T-helper 2 cell treated with Interferon-gamma antibody and Interleukin-4, amounts not matched to agents 5 μg/mL and 100 μg/mL, for 36 hours (primary cell): ENCODE results near the gene ZFYVE16.
"Not testable (repeated sequence)": the region's sequence is repeated elsewhere in the genome, so short reads cannot be mapped to it uniquely, and the experiment has no call there.

Experiments
- DNase-seq: peaks from one replicate; pipeline ENCODE4 v3.0.0; 2021; ENCODE audit warnings: low spot score
- H3K27ac Mint-ChIP-seq: one replicate; pipeline ENCODE4 v1.8.0; 2021; ENCODE audit warnings: mild to moderate bottlenecking, mixed read lengths
- H3K27me3 Mint-ChIP-seq: one replicate; pipeline ENCODE4 v1.8.0; 2021; ENCODE audit warnings: low read depth, mixed read lengths
- H3K36me3 Mint-ChIP-seq: one replicate; pipeline ENCODE4 v1.8.0; 2021; ENCODE audit warnings: low read depth, mixed read lengths
- H3K4me1 Mint-ChIP-seq: one replicate; pipeline ENCODE4 v1.8.0; 2021; ENCODE audit warnings: low read depth, mixed read lengths
- H3K4me3 Mint-ChIP-seq: one replicate; pipeline ENCODE4 v1.8.0; 2022; ENCODE audit warnings: mild to moderate bottlenecking, moderate library complexity, mixed read lengths
- H3K9me3 Mint-ChIP-seq: one replicate; pipeline ENCODE4 v1.8.0; 2021; ENCODE audit warnings: mixed read lengths

ZFYVE16 gene

DNA sequence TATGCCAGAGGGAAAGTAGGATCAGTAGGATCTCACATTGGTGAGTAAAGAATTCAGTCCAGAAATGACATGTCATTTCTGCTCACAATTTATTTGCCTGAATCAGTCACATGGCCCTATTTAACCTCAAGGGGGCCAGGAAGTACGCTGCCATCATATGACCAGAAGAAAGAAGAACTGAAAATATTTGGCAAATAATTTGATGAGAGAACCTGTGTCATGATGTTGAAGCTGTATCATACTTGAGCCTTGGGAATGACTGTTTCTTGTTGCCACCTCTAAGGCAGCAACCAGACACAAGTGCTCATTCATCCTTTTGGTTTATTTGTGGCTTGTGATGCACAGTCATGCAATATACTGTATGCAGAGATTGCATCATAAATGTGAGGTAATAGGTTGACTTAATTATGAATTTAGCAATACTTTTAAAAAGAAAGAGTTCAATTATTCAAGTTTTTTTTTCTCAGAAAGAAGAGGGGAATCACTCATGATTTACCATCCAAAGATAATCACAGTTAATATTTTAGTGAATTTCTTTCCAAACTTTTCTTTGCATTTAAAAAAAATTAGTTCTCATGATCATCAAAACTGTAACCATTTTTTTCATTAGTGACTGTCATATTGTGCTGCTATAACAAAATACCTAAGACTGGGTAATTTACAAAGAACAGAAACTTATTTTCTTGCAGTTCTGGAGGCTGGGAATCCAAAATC lies 8.2 kb upstream of the ZFYVE16 start:
- H3K9me3 Mint-ChIP-seq: no peaks in the 10 kb centered on the region
- DNase-seq: no peak
- no peak overlapping the region for H3K27ac Mint-ChIP-seq
- no peaks in the 10 kb centered on the region for H3K36me3 Mint-ChIP-seq
- peaks cover 5% of the 10 kb centered on the region for H3K4me1 Mint-ChIP-seq
- no peak overlapping the region for H3K4me3 Mint-ChIP-seq
- H3K27me3 Mint-ChIP-seq: peaks cover 5% of the 10 kb centered on the region

DNA sequence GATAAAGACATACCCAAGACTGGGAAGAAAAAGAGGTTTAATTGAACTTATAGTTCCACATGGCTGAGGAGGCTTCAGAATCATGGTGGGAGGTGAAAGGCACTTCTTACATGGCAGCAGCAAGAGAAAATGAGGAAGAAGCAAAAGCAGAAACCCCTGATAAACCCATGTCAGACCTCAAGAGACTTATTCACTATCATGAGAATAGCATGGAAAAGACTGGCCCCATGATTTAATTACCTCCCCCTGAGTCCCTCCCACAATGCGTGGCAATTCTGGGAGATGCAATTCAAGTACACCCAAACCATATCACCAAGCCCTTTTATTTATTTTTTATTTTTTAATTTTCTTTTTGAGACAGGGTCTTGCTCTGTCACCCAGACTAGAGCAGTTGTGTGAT lies 7.5 kb upstream of the ZFYVE16 start:
- H3K36me3 Mint-ChIP-seq, H3K9me3 Mint-ChIP-seq, H3K4me3 Mint-ChIP-seq, H3K27me3 Mint-ChIP-seq, DNase-seq, H3K27ac Mint-ChIP-seq, H3K4me1 Mint-ChIP-seq: not testable (repeated sequence)

DNA sequence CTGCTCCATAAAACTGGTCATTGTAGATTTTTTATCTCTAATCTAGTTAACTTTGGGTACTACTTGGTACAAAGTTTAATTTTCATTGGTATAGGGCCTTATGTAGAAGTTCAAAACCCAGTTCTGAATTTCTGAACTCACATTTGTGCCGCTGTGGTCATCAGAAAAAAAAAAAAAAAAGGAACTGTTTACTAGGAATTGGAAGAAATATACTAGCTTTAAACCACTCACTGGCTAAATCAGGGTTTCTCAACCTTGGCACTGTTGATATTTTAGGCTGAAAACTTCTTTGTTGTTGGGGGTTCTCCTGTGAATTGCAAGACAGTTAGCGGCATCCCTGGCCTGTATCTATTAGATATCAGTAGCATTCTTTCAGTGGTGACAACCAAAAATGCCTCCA lies 4.1 kb upstream of the ZFYVE16 start:
- Mint-ChIP-seq H3K4me3 (no peak overlapping the region), H3K27ac (no peak overlapping the region), H3K4me1 (peaks cover 14% of the 10 kb centered on the region), H3K36me3 (no peaks in the 10 kb centered on the region), H3K27me3 (no peaks in the 10 kb centered on the region), H3K9me3 (no peaks in the 10 kb centered on the region)
- DNase-seq: no peak

DNA sequence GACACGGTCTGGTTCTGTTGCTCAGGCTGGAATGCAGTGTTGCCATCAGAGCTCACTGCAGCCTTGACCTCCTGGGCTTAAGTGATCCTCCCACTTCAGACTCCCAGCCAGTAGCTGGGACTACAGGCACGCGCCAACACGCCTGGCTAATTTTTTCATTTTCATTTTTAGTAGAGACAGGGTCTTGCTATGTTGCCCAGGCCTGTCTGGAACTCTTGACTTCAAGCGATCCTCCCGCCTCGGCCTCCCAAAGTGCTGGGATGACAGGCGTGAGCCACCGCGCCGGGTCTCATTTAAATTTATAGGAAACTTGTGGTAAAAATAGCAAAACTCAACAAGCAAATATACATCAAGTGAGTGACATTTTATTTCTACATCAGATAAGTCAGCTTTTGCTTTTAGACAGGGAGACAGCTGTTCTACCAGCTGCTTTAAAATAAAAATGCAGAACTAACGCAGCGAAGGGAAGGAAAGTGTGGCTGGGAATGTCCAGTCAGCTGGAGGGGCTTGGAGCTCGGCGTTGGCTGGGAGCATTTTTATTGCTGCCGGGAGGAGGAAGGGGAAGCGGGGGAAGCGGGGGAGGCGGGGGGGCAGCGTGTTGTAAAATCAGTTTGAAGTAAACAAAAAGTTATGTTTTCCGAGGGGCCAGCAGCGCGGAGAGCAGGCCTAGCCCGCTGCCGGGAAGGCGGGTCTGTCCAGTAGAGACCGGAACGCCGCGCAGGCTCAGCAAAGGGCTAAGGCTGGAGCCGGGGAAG lies 707 bp upstream of the ZFYVE16 start:
- Mint-ChIP-seq H3K36me3 (peaks cover 8% of the 10 kb centered on the region), H3K4me1 (peaks cover 19% of the 10 kb centered on the region), H3K4me3 (peak overlapping the region; percentile 99), H3K9me3 (no peaks in the 10 kb centered on the region), H3K27me3 (peaks cover 4% of the 10 kb centered on the region), H3K27ac (peak overlapping the region; percentile 100)
- DNase-seq: no peak

DNA sequence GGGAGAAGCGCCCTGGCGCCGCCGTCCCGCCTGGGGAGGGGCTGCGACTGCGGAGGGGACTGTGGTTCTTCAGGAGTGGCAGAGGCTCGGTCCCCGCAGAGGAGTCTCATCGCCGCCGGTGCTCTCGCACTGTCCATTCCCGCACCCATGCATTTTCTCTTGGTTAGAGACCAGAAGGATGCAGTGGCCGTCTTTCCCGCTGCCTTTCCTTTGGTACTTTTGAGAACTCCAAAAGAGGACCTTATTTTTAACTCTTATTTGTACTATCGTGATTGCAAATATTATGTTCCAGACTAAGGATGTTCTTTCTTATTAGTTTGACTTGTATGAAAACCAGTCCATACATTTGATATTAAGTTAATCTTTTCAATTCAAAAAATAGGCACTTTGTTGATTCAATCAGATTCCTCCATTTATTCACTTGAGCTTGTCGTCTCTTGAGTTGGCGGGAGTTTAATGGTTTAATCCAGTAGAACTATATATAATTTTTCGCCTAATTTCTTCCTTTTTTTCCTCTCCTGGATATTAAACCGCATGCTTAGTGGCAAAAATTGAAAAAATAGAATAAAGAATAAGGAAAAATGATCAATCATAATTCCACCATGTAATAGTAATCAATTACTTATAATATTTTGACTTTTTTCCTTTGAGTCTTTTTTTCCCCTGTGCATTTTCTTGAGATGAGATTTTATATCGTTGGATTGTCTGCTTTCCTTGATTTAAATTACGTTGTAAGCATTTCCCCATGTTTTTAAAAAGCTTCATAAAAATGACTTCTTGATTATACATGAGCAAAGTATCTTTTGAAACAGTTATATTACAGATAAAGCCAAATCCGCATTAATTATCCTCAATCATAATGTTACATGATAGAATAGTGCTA lies 861 bp downstream of the ZFYVE16 start:
- peaks cover 8% of the 10 kb centered on the region for H3K36me3 Mint-ChIP-seq
- no peak for DNase-seq
- peaks cover 4% of the 10 kb centered on the region for H3K27me3 Mint-ChIP-seq

DNA sequence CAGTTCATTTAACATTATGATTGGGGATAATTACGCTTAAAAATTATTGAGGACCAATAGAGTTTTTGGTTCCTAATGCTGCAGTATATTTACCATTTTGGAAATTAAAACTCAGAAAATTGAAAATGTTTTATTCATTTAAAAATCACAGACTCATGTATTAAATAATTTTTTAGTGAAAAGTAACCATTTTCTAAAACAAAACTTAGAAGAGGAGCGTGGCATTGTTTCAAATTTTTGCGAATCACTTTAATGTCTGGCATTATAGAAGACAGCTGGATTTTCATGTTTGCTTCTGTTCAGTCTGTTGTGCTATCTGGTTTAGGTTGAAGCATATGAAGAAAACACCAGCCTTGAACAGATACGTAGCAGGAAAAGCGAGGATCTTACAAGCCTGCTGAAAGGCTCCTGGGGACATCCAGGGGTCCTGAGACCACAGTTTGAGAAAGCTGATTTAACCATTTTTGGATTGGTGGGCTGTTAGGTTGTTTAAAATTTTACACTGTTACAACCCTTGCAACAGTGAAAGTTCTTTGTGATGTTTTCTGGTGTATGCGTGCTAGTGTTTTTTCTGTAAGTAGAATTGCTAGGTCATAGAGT lies 1.6 kb downstream of the ZFYVE16 start:
- no peaks in the 10 kb centered on the region for H3K9me3 Mint-ChIP-seq
- H3K4me3 Mint-ChIP-seq: peak overlapping the region; percentile 99
- H3K27me3 Mint-ChIP-seq: peaks cover 4% of the 10 kb centered on the region
- peaks cover 19% of the 10 kb centered on the region for H3K4me1 Mint-ChIP-seq
- no peak overlapping the region for H3K27ac Mint-ChIP-seq
- no peak for DNase-seq
- H3K36me3 Mint-ChIP-seq: peaks cover 8% of the 10 kb centered on the region

More for the DNA sequence above, 861 bp downstream of the ZFYVE16 start:
- Mint-ChIP-seq H3K9me3 (no peaks in the 10 kb centered on the region), H3K27ac (peak overlapping the region; percentile 24), H3K4me1 (peaks cover 19% of the 10 kb centered on the region), H3K4me3 (peak overlapping the region; percentile 99)

DNA sequence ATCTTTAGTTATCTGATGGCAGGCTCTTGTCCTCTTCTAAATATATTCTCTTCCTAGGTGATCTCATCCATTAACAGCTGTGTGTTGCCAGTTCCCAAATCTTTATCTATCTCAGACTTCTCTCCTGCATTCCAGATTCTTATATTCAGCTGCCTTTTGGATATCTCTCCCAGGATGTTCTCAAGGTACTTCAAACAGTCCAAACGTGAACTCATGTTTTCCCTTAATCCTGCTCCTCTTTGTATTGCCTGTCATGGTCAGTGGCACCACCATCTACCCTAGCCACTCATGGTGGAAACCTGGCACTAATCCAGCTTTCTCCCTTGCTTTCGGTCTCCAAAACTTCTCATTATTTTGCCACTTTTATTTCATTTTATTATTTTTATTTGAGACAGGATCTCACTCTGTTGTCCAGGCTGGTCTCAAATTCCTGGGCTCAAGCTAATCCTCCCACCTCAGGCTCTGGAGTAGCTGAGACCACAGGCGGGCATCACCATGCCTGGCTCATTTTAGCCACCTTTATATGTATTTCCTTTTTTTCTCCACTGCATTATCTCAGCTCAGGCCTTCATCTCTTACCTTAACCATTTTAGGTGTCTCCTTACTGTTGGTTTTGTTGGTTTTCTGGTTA lies 3.8 kb downstream of the ZFYVE16 start:
- no peak for DNase-seq
- Mint-ChIP-seq H3K27ac (no peak overlapping the region), H3K4me1 (peaks cover 19% of the 10 kb centered on the region), H3K4me3 (no peak overlapping the region), H3K36me3 (peaks cover 9% of the 10 kb centered on the region), H3K27me3 (peaks cover 4% of the 10 kb centered on the region), H3K9me3 (no peaks in the 10 kb centered on the region)

DNA sequence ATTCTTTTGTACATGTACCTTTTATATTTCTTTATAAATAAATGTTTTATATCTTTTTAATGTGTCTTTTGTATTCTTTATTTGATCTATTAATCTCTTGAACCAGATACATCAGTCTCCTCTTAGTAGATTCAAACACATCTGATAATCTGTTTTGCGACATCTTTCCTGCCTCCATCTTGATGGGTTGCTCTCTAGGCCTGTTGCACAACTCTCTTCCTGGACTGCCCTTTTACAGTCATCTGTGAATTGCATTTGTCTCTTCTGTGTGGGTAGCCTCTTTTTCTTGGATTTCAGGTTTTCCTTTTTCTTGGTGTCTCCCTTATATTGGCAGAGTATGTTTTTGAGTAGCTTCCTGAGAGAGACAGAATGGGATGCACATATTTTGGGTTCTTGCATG lies 6.2 kb downstream of the ZFYVE16 start:
- H3K27ac Mint-ChIP-seq: no peak overlapping the region
- no peaks in the 10 kb centered on the region for H3K9me3 Mint-ChIP-seq
- peaks cover 4% of the 10 kb centered on the region for H3K27me3 Mint-ChIP-seq
- H3K4me1 Mint-ChIP-seq: peaks cover 7% of the 10 kb centered on the region
- H3K4me3 Mint-ChIP-seq: no peak overlapping the region
- no peak for DNase-seq
- H3K36me3 Mint-ChIP-seq: peaks cover 9% of the 10 kb centered on the region

DNA sequence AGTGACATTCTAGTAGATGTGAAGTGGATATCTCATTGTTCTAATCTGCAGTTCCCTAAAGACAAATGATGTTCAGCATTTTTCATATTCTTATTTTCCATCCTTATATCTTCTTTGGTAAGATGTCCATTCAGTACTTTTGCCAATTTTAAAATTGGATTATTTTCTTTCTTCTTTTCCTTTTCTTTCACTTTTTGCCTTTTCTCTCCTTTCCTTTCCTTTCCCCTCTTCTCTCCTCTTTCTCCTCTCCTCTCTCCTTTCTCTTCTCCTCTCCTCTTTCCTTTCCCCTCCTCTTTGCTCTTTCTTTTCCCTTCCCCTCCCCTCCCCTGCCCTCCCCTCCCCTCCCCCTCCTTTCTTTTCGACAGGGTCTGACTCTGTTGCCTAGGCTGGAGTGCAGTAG lies 10.1 kb downstream of the ZFYVE16 start:
- Mint-ChIP-seq H3K27me3 (no peaks in the 10 kb centered on the region), H3K27ac (no peak overlapping the region), H3K36me3 (peaks cover 1% of the 10 kb centered on the region), H3K4me1 (no peaks in the 10 kb centered on the region), H3K9me3 (peaks cover 11% of the 10 kb centered on the region), H3K4me3 (no peak overlapping the region)
- no peak for DNase-seq

DNA sequence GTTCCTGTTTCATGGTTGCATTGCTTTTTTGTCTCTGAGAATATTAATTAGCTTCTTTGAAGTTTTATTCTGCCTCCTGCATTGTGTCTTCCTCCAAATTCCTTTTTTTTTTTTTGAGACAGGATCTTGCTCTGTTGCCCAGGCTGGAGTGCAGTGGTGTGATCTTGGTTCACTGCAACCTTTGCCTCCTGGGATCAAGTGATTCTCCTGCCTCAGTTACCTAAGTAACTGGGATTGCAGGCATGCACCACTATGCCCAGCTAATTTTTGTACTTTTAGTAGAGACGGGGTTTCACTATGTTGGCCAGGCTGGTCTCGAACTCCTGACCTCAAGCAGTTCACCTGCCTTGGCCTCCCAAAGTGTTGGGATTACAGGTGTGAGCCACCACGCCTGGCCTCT lies 16.5 kb downstream of the ZFYVE16 start:
- peaks cover 37% of the 10 kb centered on the region for H3K9me3 Mint-ChIP-seq
- not testable (repeated sequence) for H3K27ac Mint-ChIP-seq, DNase-seq, H3K27me3 Mint-ChIP-seq, H3K36me3 Mint-ChIP-seq, H3K4me3 Mint-ChIP-seq, H3K4me1 Mint-ChIP-seq

DNA sequence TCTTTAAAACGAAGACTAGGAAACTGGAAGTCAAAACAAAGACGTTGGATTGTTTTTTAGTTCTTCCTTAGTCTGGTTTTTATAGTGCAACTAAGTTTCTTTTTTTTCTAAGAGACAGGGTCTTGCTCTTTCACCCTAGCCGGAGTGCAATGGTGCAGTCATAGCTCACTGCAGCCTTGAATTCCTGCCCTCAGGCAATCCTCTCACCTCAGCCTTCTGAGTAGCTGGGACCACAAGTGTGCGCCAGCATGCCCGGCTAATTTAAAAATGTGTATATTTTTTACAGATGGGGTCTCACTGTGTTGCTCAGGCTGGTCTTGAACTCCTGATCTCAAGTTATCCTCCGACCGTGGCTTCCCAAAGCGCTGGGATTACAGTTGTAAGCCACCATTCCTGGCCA lies 27.6 kb downstream of the ZFYVE16 start:
- H3K27me3 Mint-ChIP-seq: no peaks in the 10 kb centered on the region
- H3K36me3 Mint-ChIP-seq: peaks cover 26% of the 10 kb centered on the region
- no peak overlapping the region for H3K27ac Mint-ChIP-seq
- no peak for DNase-seq
- H3K4me3 Mint-ChIP-seq: no peak overlapping the region
- H3K4me1 Mint-ChIP-seq: peaks cover 3% of the 10 kb centered on the region
- H3K9me3 Mint-ChIP-seq: peaks cover 10% of the 10 kb centered on the region

DNA sequence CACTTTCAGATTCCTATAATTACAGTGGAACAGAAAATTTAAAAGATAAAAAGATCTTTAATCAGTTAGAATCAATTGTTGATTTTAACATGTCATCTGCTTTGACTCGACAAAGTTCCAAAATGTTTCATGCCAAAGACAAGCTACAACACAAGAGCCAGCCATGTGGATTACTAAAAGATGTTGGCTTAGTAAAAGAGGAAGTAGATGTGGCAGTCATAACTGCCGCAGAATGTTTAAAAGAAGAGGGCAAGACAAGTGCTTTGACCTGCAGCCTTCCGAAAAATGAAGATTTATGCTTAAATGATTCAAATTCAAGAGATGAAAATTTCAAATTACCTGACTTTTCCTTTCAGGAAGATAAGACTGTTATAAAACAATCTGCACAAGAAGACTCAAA lies 29.5 kb downstream of the ZFYVE16 start:
- H3K9me3 Mint-ChIP-seq: peaks cover 5% of the 10 kb centered on the region
- H3K4me1 Mint-ChIP-seq: peaks cover 3% of the 10 kb centered on the region
- DNase-seq: no peak
- peaks cover 27% of the 10 kb centered on the region for H3K36me3 Mint-ChIP-seq
- no peaks in the 10 kb centered on the region for H3K27me3 Mint-ChIP-seq
- H3K27ac Mint-ChIP-seq: no peak overlapping the region
- no peak overlapping the region for H3K4me3 Mint-ChIP-seq

DNA sequence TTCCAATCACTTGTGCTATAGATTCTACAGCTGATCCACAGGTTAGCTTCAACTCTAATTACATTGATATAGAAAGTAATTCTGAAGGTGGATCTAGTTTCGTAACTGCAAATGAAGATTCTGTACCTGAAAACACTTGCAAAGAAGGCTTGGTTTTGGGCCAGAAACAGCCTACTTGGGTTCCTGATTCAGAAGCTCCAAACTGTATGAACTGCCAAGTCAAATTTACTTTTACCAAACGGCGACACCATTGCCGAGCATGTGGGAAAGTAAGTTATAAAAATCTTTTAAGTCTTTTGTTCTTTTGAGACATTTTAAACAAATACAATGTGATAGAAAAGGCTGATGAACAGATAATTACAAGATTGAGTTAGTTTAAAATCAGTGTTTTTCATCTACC lies 30.9 kb downstream of the ZFYVE16 start:
- Mint-ChIP-seq H3K27ac (no peak overlapping the region), H3K9me3 (peaks cover 5% of the 10 kb centered on the region), H3K36me3 (peaks cover 31% of the 10 kb centered on the region), H3K4me1 (peaks cover 3% of the 10 kb centered on the region), H3K4me3 (no peak overlapping the region), H3K27me3 (no peaks in the 10 kb centered on the region)
- DNase-seq: no peak
